ENCODE data around the gene PDZRN3. TPM values are rescaled to one million over a fixed set of nuclear protein-coding genes. Genes with fewer than 3 reads are reported as not detected.

The PDZRN3 gene
- total RNA-seq, 1 donor from 2014 or later = 75.9 TPM

GRCh38 chr3:73384091-73384906, 240.4 kb downstream of the PDZRN3 start:
- Histone ChIP-seq H3K4me1 (peaks cover 1% of the 10 kb centered on the region), H3K27ac (no peak overlapping the region), H3K27me3 (no peaks in the 10 kb centered on the region), H3K36me3 (peaks cover 0 to 38% of the 10 kb centered on the region in 2 donors), H3K9me3 (no peaks in the 10 kb centered on the region), H3K4me3 (no peak overlapping the region)
- intact Hi-C loops (cut with DNase I) = no loop called here
- DNase-seq (ENCODE audit: extremely low spot score in 2 of 2) = peak in 1 of 2 donors; percentile 82
- TF ChIP-seq POLR2AphosphoS5 (IDR thresholded peaks at IDR 0.05; ENCODE audit: insufficient read depth in 1 of 2, low read depth in 1 of 2) (no peak), POLR2A (IDR thresholded peaks at IDR 0.05) (no peak), CTCF (IDR thresholded peaks at IDR 0.05) (no peak)

GRCh38 chr3:73383470-73384049, 241.2 kb downstream of the PDZRN3 start:
- Histone ChIP-seq H3K4me1 (no peaks in the 10 kb centered on the region), H3K27ac (no peak overlapping the region), H3K27me3 (no peaks in the 10 kb centered on the region), H3K9me3 (no peaks in the 10 kb centered on the region), H3K4me3 (no peak overlapping the region), H3K36me3 (peaks cover 0 to 37% of the 10 kb centered on the region in 2 donors)
- TF ChIP-seq POLR2AphosphoS5 (IDR thresholded peaks at IDR 0.05; ENCODE audit: insufficient read depth in 1 of 2, low read depth in 1 of 2) = no peak
- no peak for TF ChIP-seq CTCF (IDR thresholded peaks at IDR 0.05)
- TF ChIP-seq POLR2A (IDR thresholded peaks at IDR 0.05) = no peak
- intact Hi-C loops (cut with DNase I) = no loop called here
- no peak for DNase-seq (ENCODE audit: extremely low spot score in 2 of 2)

GRCh38 chr3:73381551-73381950, 243.2 kb downstream of the PDZRN3 start:
- no peak for DNase-seq (ENCODE audit: extremely low spot score in 2 of 2)
- Histone ChIP-seq H3K4me1 (no peaks in the 10 kb centered on the region), H3K27ac (no peak overlapping the region), H3K4me3 (no peak overlapping the region), H3K27me3 (no peaks in the 10 kb centered on the region), H3K9me3 (no peaks in the 10 kb centered on the region), H3K36me3 (peaks cover 0 to 30% of the 10 kb centered on the region in 2 donors)
- intact Hi-C loops (cut with DNase I) = no loop called here
- TF ChIP-seq CTCF (IDR thresholded peaks at IDR 0.05) (no peak), POLR2AphosphoS5 (IDR thresholded peaks at IDR 0.05; ENCODE audit: insufficient read depth in 1 of 2, low read depth in 1 of 2) (no peak), POLR2A (IDR thresholded peaks at IDR 0.05) (no peak)

- intact Hi-C loops (cut with DNase I) = no loop called here
- Histone ChIP-seq H3K27ac (no peak overlapping the region), H3K4me3 (no peak overlapping the region), H3K4me1 (no peaks in the 10 kb centered on the region), H3K9me3 (no peaks in the 10 kb centered on the region), H3K36me3 (peaks cover 0 to 30% of the 10 kb centered on the region in 2 donors), H3K27me3 (no peaks in the 10 kb centered on the region)
- no peak for TF ChIP-seq POLR2AphosphoS5 (IDR thresholded peaks at IDR 0.05; ENCODE audit: insufficient read depth in 1 of 2, low read depth in 1 of 2)
- no peak for TF ChIP-seq CTCF (IDR thresholded peaks at IDR 0.05)
- TF ChIP-seq POLR2A (IDR thresholded peaks at IDR 0.05) = no peak
- DNase-seq (ENCODE audit: extremely low spot score in 2 of 2) = no peak
Measured at GRCh38 chr3:73380735-73381532, 243.8 kb downstream of the PDZRN3 start.
